Measurements from ENCODE around the gene KCNJ13.

Gene KCNJ13

DNA sequence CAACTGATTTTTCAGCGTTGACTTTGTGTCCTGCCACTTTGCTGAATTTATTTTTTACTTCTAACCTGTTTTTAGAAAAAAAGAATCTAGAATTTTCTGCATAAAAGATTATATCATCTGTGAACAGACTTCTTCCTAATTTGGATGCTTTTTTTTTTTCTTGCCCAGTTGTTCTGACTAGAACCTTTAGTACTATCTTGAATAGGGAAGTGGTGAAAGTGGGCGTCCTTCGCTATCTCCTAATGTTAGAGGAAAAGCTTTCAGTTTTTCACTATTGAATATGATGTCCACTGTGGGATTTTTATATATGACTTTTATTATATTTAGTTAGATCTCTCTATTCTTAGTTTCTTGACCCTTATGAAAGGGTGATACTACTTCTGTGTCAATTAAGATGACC is 25.7 kb upstream of the KCNJ13 start:
- no peak overlapping the region for H3K4me3 ChIP-seq (ENCODE audit: control insufficient read depth, low read depth, low read length)
- TF ChIP-seq, protein P1, sequence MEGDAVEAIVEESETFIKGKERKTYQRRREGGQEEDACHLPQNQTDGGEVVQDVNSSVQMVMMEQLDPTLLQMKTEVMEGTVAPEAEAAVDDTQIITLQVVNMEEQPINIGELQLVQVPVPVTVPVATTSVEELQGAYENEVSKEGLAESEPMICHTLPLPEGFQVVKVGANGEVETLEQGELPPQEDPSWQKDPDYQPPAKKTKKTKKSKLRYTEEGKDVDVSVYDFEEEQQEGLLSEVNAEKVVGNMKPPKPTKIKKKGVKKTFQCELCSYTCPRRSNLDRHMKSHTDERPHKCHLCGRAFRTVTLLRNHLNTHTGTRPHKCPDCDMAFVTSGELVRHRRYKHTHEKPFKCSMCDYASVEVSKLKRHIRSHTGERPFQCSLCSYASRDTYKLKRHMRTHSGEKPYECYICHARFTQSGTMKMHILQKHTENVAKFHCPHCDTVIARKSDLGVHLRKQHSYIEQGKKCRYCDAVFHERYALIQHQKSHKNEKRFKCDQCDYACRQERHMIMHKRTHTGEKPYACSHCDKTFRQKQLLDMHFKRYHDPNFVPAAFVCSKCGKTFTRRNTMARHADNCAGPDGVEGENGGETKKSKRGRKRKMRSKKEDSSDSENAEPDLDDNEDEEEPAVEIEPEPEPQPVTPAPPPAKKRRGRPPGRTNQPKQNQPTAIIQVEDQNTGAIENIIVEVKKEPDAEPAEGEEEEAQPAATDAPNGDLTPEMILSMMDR (conservative IDR thresholded peaks at IDR 0.05; ENCODE audit: control insufficient read depth, insufficient read depth, low read depth, low read length): no peak
- DNase-seq (ENCODE audit: low read depth): no peak

DNA sequence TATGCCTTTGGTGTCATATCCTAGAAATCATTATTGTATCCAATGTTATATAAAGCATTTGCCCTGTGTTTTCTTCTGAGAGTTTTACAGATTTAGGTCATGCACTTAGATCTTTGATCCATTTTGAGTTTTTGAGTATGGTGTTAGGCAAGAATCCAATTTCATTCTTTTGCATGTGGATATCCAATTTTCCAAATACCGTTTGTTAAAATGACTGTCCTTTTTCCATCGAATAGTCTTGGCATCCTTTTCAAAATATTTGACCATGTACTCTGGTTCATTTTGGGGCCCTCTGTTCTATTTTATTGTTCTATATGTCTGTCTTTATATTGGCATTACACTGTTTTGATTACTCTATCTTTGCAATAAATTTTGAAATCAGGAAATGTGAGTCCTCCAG is 23.8 kb upstream of the KCNJ13 start:
- no peak for DNase-seq (ENCODE audit: low read depth)
- TF ChIP-seq, protein P1 (conservative IDR thresholded peaks at IDR 0.05; ENCODE audit: control insufficient read depth, insufficient read depth, low read depth, low read length): no peak
- no peak overlapping the region for H3K4me3 ChIP-seq (ENCODE audit: control insufficient read depth, low read depth, low read length)

GRCh38 chr2:232798187-232798586 is 21.8 kb upstream of the KCNJ13 start:
- TF ChIP-seq, protein P1 (conservative IDR thresholded peaks at IDR 0.05; ENCODE audit: control insufficient read depth, insufficient read depth, low read depth, low read length): no peak
- no peak for DNase-seq (ENCODE audit: low read depth)
- no peak overlapping the region for H3K4me3 ChIP-seq (ENCODE audit: control insufficient read depth, low read depth, low read length)

DNA sequence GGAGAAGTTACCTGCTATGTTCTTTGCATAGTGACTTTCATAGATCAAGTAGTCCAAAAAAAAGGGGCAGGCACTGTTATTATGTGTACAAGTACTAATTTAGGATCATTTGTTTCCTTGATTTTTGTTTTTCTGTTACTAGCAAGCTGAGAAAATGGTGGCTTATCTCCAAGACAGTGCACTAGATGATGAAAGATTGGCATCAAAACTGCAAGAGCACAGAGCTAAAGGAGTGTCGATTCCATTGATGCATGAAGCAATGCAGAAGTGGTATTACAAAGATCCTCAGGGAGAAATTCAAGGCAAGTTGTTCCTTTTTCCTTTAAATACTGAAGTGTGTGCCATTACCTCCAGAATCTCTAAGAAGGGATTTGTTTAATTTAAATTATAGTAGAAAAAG is 19.6 kb upstream of the KCNJ13 start:
- TF ChIP-seq, protein P1 (conservative IDR thresholded peaks at IDR 0.05; ENCODE audit: control insufficient read depth, insufficient read depth, low read depth, low read length): no peak
- no peak overlapping the region for H3K4me3 ChIP-seq (ENCODE audit: control insufficient read depth, low read depth, low read length)
- no peak for DNase-seq (ENCODE audit: low read depth)

- H3K4me3 ChIP-seq (ENCODE audit: control insufficient read depth, low read depth, low read length): no peak overlapping the region
These were observed 18.6 kb upstream of the KCNJ13 start for GRCh38 chr2:232794981-232795380.

DNA sequence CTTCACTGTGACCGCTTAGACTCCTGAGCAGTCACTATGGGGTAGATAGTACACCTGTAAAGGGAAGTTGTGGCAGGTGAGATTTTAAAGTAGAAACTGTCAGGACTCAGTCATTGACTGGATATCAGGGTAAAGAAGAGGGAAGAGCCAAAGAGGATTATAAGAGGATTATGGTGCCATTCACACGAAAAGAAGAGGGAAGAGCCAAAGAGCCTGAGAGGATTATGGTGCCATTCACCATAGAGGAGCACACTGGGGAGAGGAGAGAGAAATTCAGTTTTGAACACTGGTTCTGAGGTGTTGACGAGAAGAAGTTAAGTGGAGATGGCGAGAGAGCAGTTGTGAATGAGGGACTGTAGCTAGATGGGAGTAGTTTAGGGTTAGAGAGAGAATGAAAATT is 16.9 kb upstream of the KCNJ13 start:
- no peak for DNase-seq (ENCODE audit: low read depth)
- H3K4me3 ChIP-seq (ENCODE audit: control insufficient read depth, low read depth, low read length): no peak overlapping the region
- TF ChIP-seq, protein P1 (conservative IDR thresholded peaks at IDR 0.05; ENCODE audit: control insufficient read depth, insufficient read depth, low read depth, low read length): no peak

More at GRCh38 chr2:232794981-232795380, 18.6 kb upstream of the KCNJ13 start:
- DNase-seq (ENCODE audit: low read depth): no peak
- TF ChIP-seq, protein P1 (conservative IDR thresholded peaks at IDR 0.05; ENCODE audit: control insufficient read depth, insufficient read depth, low read depth, low read length): no peak

GRCh38 chr2:232791518-232791917 is 15.2 kb upstream of the KCNJ13 start:
- H3K4me3 ChIP-seq (ENCODE audit: control insufficient read depth, low read depth, low read length): no peak overlapping the region
- TF ChIP-seq, protein P1 (conservative IDR thresholded peaks at IDR 0.05; ENCODE audit: control insufficient read depth, insufficient read depth, low read depth, low read length): no peak
- no peak for DNase-seq (ENCODE audit: low read depth)
